Endothelial cell of umbilical vein (primary cell): Measurements from ENCODE around the gene PGS1.

Experiments used
- CTCF ChIP-seq, 2 donors: IDR thresholded peaks; 1 replicate in 1 of 2; 2 replicates in 1 of 2; pipeline ENCODE4 v1.5.1; 2011; ENCODE audit warnings: low read length in 2 of 2, mild to moderate bottlenecking in 2 of 2, moderate library complexity in 2 of 2, control low read depth in 1 of 2, inconsistent platforms in 1 of 2, low read depth in 1 of 2; ENCODE audit not compliant: insufficient read depth in 1 of 2; ENCODE audit errors: extremely low read depth in 1 of 2
- EZH2 ChIP-seq: IDR thresholded peaks from 2 replicates; pipeline ENCODE4 v1.6.1; 2012; ENCODE audit warnings: borderline replicate concordance, low read depth, mild to moderate bottlenecking, moderate library complexity, low read length, inconsistent platforms; ENCODE audit not compliant: severe bottlenecking
- GATA2 ChIP-seq: IDR thresholded peaks from 2 replicates; pipeline ENCODE4 v1.7.0; 2011; ENCODE audit warnings: low read depth, mild to moderate bottlenecking, moderate library complexity, mixed read lengths, low read length; ENCODE audit not compliant: insufficient read length, insufficient read depth
- JUN ChIP-seq: IDR thresholded peaks from 2 replicates; pipeline ENCODE4 v1.6.1; 2011; ENCODE audit warnings: borderline replicate concordance, low read depth; ENCODE audit not compliant: insufficient read length, insufficient read depth
- MAX ChIP-seq: IDR thresholded peaks from 2 replicates; pipeline ENCODE4 v1.6.1; 2011; ENCODE audit not compliant: insufficient read depth, insufficient read length
- MYC ChIP-seq: IDR thresholded peaks from one replicate; pipeline ENCODE4 v1.6.1; 2011; ENCODE audit warnings: mild to moderate bottlenecking, low read depth, low read length
- POLR2A ChIP-seq: IDR thresholded peaks from 2 replicates; pipeline ENCODE4 v1.6.1; 2012; ENCODE audit warnings: low read depth, mild to moderate bottlenecking, control low read depth, low read length
- POLR2AphosphoS5 ChIP-seq: IDR thresholded peaks from 2 replicates; pipeline ENCODE4 v1.6.1; 2012; ENCODE audit warnings: low read depth, mild to moderate bottlenecking, control low read depth, low read length, moderate library complexity; ENCODE audit not compliant: insufficient read depth

GRCh38 chr17:78466786-78467715 is 88.6 kb downstream of the PGS1 start:
- no peak for TF ChIP-seq CTCF (IDR thresholded peaks at IDR 0.05; ENCODE audit: extremely low read depth in 1 of 2, insufficient read depth in 1 of 2, low read depth in 1 of 2, low read length in 2 of 2)
- no peak for TF ChIP-seq EZH2
- no peak for TF ChIP-seq POLR2AphosphoS5
- TF ChIP-seq JUN = no peak
- TF ChIP-seq POLR2A = no peak
- no peak for TF ChIP-seq MAX
- TF ChIP-seq MYC = no peak
- TF ChIP-seq GATA2 = no peak
